ENCODE results near the gene TBC1D20.

- TF ChIP-seq EZH2 (IDR thresholded peaks at IDR 0.05; ENCODE audit: low read depth, unreplicated experiment) (no peak), EZH2phosphoT487 (IDR thresholded peaks at IDR 0.05; ENCODE audit: unreplicated experiment) (no peak), JUNB (IDR thresholded peaks at IDR 0.05; ENCODE audit: unreplicated experiment) (no peak), POLR2AphosphoS5 (IDR thresholded peaks at IDR 0.05; ENCODE audit: low read depth) (no peak), STAT1 (IDR thresholded peaks at IDR 0.05; ENCODE audit: unreplicated experiment) (no peak), CREB1 (CRISPR knock-in tag; IDR thresholded peaks at IDR 0.05; ENCODE audit: low read depth) (no peak), ZNF462 (CRISPR knock-in tag; IDR thresholded peaks at IDR 0.05) (no peak), ETS1 (IDR thresholded peaks at IDR 0.05) (no peak), REST (IDR thresholded peaks at IDR 0.05; ENCODE audit: unreplicated experiment) (no peak), ZNF331 (CRISPR knock-in tag; IDR thresholded peaks at IDR 0.05; ENCODE audit: low read depth) (no peak)
- TF ChIP-seq, protein P1, sequence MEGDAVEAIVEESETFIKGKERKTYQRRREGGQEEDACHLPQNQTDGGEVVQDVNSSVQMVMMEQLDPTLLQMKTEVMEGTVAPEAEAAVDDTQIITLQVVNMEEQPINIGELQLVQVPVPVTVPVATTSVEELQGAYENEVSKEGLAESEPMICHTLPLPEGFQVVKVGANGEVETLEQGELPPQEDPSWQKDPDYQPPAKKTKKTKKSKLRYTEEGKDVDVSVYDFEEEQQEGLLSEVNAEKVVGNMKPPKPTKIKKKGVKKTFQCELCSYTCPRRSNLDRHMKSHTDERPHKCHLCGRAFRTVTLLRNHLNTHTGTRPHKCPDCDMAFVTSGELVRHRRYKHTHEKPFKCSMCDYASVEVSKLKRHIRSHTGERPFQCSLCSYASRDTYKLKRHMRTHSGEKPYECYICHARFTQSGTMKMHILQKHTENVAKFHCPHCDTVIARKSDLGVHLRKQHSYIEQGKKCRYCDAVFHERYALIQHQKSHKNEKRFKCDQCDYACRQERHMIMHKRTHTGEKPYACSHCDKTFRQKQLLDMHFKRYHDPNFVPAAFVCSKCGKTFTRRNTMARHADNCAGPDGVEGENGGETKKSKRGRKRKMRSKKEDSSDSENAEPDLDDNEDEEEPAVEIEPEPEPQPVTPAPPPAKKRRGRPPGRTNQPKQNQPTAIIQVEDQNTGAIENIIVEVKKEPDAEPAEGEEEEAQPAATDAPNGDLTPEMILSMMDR (conservative IDR thresholded peaks at IDR 0.05; ENCODE audit: low read depth in 2 of 2): no peak
Observed at GRCh38 chr20:402496-402885, 59.8 kb downstream of the TBC1D20 start.

All from GM23338 (cell line).